Stomach smooth muscle (tissue), 2 donors: ENCODE measurements around the gene SPOCK1.
"Not testable (repeated sequence)": the region's sequence is repeated elsewhere in the genome, so short reads cannot be mapped to it uniquely, and the experiment has no call there.

Experiments
- H3K27ac ChIP-seq: one replicate; pipeline ENCODE4 v1.7.0; 2013; ENCODE audit warnings: mild to moderate bottlenecking, low read length, inconsistent platforms
- H3K27me3 ChIP-seq, 2 donors: one replicate each; pipeline ENCODE4 v1.7.0; 2013; ENCODE audit warnings: low read length in 2 of 2; ENCODE audit not compliant: insufficient read depth in 2 of 2, control insufficient read depth in 1 of 2
- H3K36me3 ChIP-seq, 2 donors: one replicate each; pipeline ENCODE4 v1.7.0; 2013; ENCODE audit warnings: low read length in 2 of 2; ENCODE audit not compliant: control insufficient read depth in 2 of 2, insufficient read depth in 2 of 2
- H3K4me1 ChIP-seq: one replicate; pipeline ENCODE4 v1.7.0; 2013; ENCODE audit warnings: low read length; ENCODE audit not compliant: control insufficient read depth, insufficient read depth
- H3K4me3 ChIP-seq, 2 donors: one replicate each; pipeline ENCODE4 v1.7.0; 2013; ENCODE audit warnings: low read length in 2 of 2
- H3K9ac ChIP-seq, 2 donors: one replicate each; pipeline ENCODE4 v1.7.0; 2013; ENCODE audit warnings: low read length in 2 of 2, mild to moderate bottlenecking in 1 of 2
- H3K9me3 ChIP-seq, 2 donors: one replicate each; pipeline ENCODE4 v1.7.0; 2013; ENCODE audit warnings: low read length in 2 of 2; ENCODE audit not compliant: control insufficient read depth in 2 of 2
- donor health status: healthy.
- donor health status: Pancreatic carcinoma.

Gene SPOCK1

DNA sequence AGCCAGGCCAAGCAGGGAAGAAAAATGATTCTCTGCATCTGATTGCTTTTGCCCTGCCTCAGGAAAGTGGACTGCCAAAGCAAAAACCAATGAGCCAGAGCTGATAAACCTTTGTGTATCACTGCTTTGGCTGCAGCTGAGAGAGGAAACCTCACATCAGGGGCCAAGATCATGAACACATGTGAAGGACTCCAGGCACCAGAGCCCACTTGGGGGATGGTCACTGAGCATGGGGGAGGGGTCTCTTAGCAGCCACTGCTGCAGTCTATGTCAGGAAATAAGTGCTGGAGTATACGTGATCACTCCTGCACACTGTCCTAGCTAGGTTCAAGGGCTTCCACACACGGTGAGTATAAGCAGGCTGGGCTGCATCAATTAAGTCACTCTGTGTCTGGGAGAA, 229.9 kb downstream of the SPOCK1 start:
- Histone ChIP-seq H3K4me3 (no peak overlapping the region), H3K9me3 (no peaks in the 10 kb centered on the region), H3K27ac (no peak overlapping the region), H3K9ac (no peak overlapping the region), H3K27me3 (no peaks in the 10 kb centered on the region), H3K36me3 (no peaks in the 10 kb centered on the region), H3K4me1 (no peaks in the 10 kb centered on the region)

DNA sequence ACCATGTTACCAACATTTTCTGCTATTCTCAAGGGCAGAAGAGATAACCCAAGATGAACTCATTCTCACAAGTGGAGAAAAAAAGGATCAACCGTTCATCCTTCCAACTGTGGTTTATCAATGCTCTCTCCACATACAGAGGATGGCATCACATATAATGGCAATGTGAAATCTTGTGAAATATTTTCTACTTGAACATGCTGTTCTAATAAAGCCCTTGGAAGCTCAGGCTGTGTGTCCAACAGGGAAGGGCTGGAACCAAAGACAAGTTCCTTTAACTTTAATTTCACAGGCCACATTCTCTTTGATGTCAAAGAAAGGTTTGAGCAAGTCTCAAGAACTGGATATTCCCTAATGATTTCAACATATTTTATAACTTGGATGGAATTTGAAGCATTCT, 230.5 kb downstream of the SPOCK1 start:
- no peak overlapping the region for H3K4me3 ChIP-seq
- H3K36me3 ChIP-seq, result no peaks in the 10 kb centered on the region
- H3K27ac ChIP-seq, result no peak overlapping the region
- no peaks in the 10 kb centered on the region for H3K27me3 ChIP-seq
- H3K4me1 ChIP-seq, result no peaks in the 10 kb centered on the region
- H3K9ac ChIP-seq, result no peak overlapping the region
- no peaks in the 10 kb centered on the region for H3K9me3 ChIP-seq

DNA sequence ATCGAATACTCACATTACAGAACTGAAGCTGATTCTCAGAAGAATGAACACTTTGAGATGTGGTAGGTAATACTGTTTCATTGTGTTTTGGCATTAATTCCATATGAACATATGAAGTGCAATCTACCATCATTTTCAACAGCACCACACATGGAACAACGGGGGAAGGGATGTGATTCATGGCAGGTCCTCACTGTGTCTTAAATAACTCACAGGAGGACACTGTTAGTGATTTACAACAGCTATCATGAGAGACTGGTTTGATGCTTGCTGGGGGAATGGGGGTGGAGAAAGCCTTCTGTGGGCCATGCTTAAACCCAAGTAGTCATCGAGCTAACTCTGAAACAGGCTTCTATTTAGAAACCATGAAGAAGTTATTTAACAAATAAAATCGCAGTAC, 232.9 kb downstream of the SPOCK1 start:
- no peak overlapping the region for H3K4me3 ChIP-seq
- H3K9ac ChIP-seq, result no peak overlapping the region
- no peaks in the 10 kb centered on the region for H3K27me3 ChIP-seq
- H3K9me3 ChIP-seq, result no peaks in the 10 kb centered on the region
- H3K27ac ChIP-seq, result no peak overlapping the region
- H3K4me1 ChIP-seq, result no peaks in the 10 kb centered on the region
- no peaks in the 10 kb centered on the region for H3K36me3 ChIP-seq

DNA sequence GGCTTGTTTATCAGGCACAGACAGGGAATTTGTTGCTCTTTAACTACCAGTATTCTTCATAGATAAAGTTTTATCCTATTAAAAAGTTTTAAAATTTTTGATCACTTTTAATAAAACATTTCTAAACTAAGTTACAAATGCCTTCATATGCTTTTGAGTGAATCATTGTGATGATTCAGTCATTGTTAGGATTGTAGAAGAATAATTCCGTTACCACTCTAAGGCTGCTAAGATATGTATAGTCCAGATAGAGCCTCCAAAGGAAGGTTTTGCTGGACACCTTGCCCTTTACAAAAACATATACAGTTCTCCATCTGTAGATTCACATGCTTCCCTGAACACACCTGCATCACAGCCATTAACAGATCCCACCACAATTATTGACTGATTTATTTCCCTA, 233.7 kb downstream of the SPOCK1 start:
- no peaks in the 10 kb centered on the region for H3K36me3 ChIP-seq
- H3K27me3 ChIP-seq, result no peaks in the 10 kb centered on the region
- H3K4me1 ChIP-seq, result no peaks in the 10 kb centered on the region
- no peak overlapping the region for H3K4me3 ChIP-seq
- no peak overlapping the region for H3K9ac ChIP-seq
- H3K9me3 ChIP-seq, result no peaks in the 10 kb centered on the region
- H3K27ac ChIP-seq, result no peak overlapping the region

DNA sequence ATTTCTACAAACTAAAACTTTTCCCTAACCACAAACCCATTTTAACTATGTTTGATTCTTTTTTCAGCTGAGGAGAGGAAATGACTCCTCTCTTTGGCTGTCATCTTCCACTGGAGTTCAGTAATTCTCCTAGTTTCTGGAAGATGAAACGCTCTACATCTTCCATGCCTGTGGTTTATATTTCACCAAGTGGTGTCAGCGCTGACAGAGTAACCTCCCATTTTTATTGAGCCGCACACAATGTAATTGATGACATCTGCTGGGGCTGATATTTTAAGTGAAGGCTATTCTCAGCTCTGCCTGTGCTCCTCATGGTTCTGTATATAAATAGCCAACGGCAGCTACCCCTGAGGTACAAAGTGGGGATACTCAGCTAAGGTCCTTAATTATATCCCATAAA, 234.6 kb downstream of the SPOCK1 start:
- no peaks in the 10 kb centered on the region for H3K9me3 ChIP-seq
- H3K27me3 ChIP-seq, result no peaks in the 10 kb centered on the region
- H3K36me3 ChIP-seq, result no peaks in the 10 kb centered on the region
- H3K4me3 ChIP-seq, result no peak overlapping the region
- H3K27ac ChIP-seq, result no peak overlapping the region
- no peak overlapping the region for H3K9ac ChIP-seq
- no peaks in the 10 kb centered on the region for H3K4me1 ChIP-seq

DNA sequence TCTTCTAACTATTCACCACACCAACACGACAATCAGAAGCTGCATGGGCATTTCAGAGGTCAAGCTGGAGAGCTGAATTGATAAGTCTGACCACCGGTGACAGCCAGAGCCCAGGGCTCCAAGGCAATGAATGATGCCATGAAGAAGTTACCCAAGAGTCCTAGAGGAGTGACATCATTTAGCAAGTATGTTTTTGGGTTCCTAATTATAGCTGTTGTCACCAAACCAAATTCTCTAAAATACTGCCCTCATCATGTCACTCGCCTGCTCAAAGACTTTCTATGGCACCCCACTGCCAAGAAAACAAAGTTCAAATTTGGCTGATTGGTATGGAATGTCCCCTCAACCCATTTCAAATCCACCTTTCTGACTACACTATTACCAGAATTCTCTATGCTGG, 235.1 kb downstream of the SPOCK1 start:
- no peaks in the 10 kb centered on the region for H3K36me3 ChIP-seq
- no peaks in the 10 kb centered on the region for H3K4me1 ChIP-seq
- H3K27ac ChIP-seq, result no peak overlapping the region
- H3K9ac ChIP-seq, result no peak overlapping the region
- H3K27me3 ChIP-seq, result no peaks in the 10 kb centered on the region
- no peak overlapping the region for H3K4me3 ChIP-seq
- H3K9me3 ChIP-seq, result no peaks in the 10 kb centered on the region

DNA sequence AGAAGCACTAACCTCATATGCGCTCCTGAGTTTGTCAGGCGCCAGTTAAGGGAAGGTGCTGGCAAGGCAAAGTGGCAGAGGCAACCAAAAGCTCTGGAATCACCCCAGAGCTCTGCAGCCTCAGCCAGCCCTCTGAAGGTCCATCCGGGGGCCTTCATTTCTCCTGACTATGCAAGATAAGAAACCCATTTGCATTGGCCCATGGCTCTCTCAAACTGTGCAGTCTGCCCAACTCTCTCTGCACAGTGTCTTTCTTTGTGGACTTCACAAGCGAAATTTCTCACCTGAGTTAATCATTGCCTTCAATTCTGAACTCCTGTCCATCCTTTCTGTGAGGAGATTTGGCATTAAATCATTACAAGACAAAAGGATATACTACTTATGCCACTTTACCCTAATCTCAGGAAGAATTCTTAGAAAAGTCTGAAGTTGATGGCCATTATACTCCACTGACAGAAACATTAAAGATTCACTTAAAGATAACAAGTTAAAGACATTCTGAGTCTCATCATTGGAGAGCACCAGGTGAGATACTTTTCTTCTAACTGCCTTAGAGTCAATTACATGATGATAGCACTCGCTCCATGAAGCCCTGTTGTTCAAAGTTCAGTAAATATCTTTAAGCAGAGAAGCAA, 235.6 kb downstream of the SPOCK1 start:
- Histone ChIP-seq H3K4me1 (no peaks in the 10 kb centered on the region), H3K27me3 (no peaks in the 10 kb centered on the region), H3K9me3 (no peaks in the 10 kb centered on the region), H3K27ac (no peak overlapping the region), H3K4me3 (no peak overlapping the region), H3K9ac (no peak overlapping the region), H3K36me3 (no peaks in the 10 kb centered on the region)

GRCh38 chr5:137262818-137263217, 236.3 kb downstream of the SPOCK1 start:
- Histone ChIP-seq H3K9me3 (no peaks in the 10 kb centered on the region), H3K36me3 (no peaks in the 10 kb centered on the region), H3K4me1 (no peaks in the 10 kb centered on the region), H3K4me3 (no peak overlapping the region), H3K9ac (no peak overlapping the region), H3K27ac (no peak overlapping the region), H3K27me3 (no peaks in the 10 kb centered on the region)

DNA sequence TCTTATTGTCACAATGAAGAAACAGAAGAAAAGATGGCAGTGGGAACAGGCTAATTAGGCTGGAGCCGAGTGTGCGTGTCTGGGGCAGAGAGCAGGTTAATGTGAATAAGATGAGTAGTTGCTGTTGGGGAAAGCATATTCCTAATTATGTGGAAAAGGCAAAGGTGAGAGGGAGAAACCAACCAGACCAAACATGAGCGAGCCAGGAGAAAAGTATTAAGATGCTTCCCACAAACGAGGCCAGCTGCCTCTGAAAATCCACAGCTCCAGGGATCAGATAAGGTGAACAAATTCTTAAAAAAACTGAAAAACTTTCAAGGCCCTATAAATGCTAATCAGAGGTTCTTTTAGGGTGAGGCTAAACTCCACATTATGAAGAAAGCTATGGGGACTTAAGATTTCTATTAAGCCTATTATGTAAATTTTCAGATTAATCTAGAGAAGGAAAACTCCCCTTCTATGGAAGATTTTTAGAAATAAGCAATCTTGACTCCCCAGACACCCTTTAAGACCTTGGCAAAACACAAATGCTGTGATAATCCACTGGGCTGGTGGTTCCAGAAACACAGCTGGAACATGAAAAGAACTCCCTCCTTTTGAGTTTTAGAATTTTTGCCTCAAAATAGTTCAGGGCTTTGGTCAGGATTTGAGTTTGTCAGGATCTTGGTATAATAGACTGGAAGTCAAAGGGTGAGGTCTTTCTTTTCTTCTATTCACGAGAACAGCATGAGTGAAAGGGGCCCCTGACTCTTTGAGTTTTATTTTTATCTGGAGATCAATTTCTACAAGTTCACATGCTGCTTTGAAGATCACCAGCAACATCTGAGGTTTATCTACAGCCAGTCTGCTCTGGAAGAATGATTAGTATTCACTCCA, 238.1 kb downstream of the SPOCK1 start:
- Histone ChIP-seq H3K27ac (no peak overlapping the region), H3K9me3 (no peaks in the 10 kb centered on the region), H3K4me1 (no peaks in the 10 kb centered on the region), H3K27me3 (no peaks in the 10 kb centered on the region), H3K4me3 (no peak overlapping the region), H3K36me3 (no peaks in the 10 kb centered on the region), H3K9ac (no peak overlapping the region)

GRCh38 chr5:137259115-137259514, 240.0 kb downstream of the SPOCK1 start:
- not testable (repeated sequence) for H3K9ac ChIP-seq, H3K36me3 ChIP-seq

More at GRCh38 chr5:137259115-137259514, 240.0 kb downstream of the SPOCK1 start:
- not testable (repeated sequence) for H3K27me3 ChIP-seq, H3K27ac ChIP-seq, H3K4me3 ChIP-seq, H3K4me1 ChIP-seq, H3K9me3 ChIP-seq
